GOT3 (cell line): Measurements from ENCODE around the gene ACTN3.
"Not testable (repeated sequence)": the region's sequence is repeated elsewhere in the genome, so short reads cannot be mapped to it uniquely, and the experiment has no call there.

Experiments used
- DNase-seq: peaks from one replicate; lab custom pipeline; 2025; ENCODE audit warnings: mixed read lengths; lab: John Stamatoyannopoulos, UW

Gene ACTN3

DNA sequence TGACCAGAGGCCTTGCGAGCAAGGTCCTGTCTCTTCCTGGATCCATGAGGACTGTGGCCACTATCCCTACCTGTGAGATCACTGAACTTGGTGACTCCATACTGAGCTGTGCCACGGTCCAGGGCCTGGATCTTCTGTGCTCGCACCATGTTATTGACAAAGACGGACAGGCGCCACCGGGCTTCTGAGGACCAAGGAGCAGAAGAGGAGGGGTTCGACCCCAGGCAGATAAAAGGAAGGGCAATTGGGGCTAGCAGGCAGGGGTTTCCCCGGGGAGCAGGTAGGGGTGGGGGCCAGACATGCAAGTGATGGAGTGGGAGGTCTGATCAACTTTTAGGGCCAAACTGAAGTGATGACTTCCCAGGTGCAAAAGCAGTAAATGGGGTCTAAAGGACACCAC lies 19.5 kb downstream of the ACTN3 start:
- no peak for DNase-seq

DNA sequence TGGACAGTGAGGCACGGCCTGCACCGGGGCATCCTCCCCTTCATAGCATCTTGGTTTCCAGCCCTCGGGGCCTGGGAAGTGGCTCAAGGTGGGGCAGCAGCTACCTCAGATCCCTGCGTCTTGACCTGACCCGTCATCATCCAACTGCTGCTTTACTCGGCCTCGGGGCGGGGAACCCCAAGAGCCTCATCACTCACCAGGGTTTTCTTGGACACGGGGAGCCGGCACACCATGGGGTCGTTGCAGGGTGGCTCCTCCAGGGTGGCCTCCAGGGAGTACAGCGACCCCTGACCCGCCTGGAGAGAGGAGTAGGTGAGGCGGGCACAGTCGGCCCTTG lies 21.1 kb downstream of the ACTN3 start:
- no peak for DNase-seq

DNA sequence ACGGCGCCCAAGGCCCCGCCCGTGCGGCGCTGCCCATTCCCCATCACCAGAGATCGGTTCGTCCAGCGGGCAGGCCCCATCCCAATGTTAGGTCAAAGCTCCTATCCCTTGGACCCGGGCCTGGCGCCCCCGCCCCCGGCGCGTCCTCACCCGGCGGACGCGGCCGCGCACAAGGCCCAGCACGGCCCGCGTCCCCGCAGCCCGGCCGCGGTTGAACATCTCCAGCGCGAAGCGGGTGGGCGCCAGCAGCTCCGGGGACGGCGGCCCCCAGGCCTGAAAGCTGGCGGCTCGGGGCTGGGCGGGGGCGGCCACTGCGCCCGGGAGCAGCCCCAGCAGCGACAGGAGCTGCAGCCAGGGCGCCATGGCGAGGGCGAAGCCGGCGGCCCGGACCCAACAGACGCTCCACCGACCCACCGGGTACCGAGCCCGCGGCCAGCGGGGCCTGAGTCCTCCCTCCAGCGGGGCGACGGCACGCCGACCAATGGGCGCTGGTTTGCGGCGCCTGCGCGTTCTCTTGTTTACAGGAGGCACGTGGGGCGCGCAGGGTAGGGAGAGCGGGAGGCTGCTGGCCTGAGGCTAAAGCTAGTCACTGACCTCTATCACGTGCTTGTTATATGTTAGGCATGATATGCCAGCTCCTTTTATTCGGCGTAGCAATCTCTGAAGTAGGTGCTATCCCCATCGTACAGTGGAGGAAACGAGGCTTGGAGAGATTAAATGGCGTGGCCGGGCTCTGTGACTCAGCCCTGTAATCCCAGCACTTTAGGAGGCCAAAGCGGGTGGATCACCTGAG lies 21.6 kb downstream of the ACTN3 start, which contains the start of gene CTSF:
TSS of gene CTSF (minus strand) at position 483 of the 793 bp plus-strand sequence. CDS start at position 363, 120 bp downstream.
- no peak for DNase-seq

DNA sequence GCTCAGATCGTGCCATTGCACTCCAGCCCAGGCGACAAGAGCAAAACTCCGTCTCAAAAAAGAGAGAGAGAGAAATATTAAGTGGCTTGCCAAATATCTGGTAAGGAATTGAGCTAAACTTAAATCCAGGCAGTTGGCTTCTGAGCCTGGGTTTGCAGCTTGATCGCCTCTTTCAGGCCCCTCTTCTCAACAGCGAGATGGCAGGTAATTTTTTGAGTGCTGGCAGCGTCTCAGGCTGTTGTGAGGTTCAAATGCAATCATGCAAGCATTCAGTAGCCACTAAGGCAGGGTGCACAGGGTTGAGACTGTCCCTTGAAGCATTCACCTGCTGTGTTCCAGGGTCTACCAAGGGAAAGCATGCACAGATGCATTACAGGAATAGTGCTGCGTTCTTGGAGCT lies 22.4 kb downstream of the ACTN3 start:
- no peak for DNase-seq

DNA sequence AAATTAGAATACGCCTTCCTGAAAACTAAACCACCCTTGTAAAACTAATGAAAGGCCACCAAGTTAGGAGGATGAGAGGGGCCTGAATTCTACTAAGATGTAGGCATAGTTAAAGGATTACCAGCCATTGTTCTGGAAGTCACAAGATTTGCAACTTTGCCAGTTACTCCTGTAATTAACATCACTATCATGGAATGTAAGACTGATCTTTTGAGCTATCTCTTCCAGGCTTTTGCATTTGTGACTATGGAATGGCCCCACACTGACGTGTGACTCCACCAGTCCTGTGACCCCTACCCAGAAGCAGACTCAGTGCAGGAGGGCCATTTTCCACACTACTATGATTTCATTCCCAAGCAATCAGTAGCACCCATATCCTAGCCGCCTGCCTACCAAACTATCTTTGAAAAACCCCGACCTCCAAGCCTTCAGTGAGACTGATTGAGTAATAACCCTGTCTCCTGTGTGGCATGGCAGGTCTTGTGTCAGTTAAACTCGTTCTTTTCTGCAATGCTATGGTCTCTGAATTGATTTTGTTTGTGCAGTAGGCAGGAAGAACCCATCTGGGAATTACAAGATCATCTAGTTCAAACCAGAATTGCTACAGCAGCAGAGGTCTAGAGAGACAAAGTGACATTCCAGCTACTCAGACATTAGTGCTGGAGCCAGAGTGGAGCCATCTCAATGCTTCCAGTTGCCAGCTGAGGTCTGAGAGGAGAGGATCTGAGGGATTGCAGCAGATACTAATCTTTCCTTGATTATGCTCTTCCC lies 23.6 kb downstream of the ACTN3 start:
- DNase-seq, result no peak

DNA sequence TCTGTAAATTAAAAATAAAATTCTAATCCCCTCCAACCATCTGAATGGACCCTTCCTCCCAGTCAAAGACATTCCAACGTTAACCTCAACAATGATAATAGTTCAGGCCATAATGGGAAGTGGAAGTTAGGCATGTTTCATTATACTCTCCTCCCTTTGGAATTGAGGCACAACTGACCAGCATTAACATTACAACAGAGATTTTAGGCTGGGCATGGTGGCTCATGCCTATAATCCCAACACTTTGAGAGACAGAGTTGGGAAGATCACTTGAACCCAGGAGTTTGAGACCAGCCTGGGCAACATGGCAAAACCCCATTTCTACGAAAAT lies 24.1 kb downstream of the ACTN3 start:
- DNase-seq, result no peak

DNA sequence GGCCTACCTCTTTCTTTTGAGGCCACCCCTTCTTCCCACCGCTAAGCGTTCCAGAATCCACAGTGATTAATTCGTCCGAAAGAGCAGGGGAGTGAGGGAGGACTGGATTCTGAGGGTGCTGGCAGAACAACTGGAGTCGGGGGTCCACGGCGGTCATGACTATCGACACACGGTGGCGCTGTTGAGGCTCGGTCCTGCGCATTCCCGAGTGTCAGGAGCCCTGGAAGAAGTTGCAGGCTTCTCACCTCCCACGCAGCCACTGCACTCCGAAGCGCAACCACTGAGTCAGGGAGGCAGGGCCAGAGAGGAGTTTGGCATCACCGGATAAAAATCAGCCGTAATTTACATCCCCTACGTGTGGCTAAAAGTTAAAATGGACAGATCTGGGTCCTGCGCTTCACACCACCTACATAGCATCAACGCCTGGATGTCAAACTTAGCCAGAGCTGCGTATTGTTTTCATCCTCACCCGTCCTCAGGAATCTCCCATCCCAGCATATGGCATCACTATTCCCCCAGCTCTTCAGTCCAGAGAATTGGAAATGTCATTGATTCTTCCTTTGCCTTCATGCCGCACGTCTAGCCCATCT lies 32.4 kb downstream of the ACTN3 start:
- peak; percentile 43 for DNase-seq

DNA sequence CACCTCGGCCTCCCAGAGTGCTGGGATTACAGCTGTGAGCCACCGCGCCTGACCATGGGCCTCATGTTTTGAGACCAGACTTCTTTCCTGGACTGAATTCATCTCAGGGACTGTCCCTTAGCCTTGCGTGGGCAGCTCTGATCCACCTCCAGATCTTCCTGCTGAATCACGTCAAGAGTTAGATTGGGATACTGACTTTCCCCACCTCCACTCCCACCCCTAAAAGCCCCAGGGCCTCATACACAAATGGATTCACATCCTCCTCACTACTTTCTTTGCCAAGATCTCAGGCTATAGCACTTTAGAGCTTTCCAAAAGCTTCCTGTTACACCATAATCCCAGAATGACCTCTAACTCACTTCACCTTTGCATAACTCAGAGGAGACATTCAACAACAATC lies 34.1 kb downstream of the ACTN3 start:
- no peak for DNase-seq

DNA sequence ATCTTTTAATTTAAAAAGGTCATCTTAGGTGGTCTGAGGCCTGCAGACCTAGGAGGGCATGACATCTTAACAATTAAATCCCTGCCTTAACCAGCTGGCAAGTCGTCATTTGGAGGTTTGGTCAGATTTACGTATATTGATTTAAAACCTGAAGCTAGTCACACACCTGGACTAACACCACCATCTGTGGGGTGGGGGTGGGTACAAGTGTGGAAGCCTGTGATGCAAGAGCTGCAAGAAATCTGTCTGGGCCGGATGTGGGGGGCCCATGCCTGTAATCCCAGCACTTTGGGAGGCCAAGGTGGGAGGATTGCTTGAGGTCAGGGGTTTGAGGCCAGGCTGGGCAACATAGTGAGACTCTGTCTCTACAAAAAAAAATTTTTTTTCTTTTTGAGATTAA lies 34.6 kb downstream of the ACTN3 start:
- no peak for DNase-seq

DNA sequence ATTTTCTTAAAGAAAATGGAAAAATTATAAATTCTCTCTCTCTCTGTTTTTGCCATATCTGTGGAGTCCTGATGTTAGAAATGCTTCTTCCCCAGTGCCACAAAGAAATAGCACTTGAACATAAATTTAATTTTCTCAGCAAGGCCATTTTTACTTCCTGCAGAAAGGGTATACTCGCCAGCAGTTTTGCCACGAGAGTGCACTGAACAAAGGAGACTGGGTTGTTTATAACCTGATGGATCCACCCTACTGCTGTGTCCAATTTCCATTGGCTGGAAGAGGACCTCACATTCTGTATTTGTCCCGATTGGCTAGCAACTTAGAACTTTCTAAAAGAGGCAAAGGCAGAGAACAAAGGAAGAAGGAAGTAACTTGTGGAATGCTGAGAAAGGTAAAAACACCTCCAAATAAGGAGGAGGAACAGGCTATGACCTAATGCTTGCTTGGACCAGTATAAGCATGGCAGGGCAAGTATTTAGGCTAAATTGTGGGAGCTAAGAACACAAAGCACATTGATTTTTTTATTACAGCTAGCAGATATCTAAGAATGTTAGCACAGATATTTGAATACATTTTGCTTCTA lies 36.0 kb downstream of the ACTN3 start:
- not testable (repeated sequence) for DNase-seq

DNA sequence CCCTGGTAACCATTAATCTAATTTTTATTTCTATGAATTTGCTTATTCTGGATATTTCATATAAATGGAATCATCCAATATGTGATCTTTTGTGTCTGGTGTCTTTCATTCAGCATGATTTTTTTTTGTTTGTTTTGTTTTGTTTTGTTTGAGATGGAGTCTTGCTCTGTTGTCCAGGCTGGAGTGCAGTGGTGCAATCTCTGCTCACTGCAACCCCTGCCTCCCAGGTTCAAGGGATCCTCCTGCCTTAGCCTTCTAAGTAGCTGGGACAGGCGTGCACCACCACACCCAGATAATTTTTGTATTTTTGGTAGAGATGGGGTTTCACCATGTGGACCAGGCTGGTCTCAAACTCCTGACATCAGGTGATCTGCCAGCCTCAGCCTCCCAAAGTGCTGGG lies 38.7 kb downstream of the ACTN3 start:
- not testable (repeated sequence) for DNase-seq

DNA sequence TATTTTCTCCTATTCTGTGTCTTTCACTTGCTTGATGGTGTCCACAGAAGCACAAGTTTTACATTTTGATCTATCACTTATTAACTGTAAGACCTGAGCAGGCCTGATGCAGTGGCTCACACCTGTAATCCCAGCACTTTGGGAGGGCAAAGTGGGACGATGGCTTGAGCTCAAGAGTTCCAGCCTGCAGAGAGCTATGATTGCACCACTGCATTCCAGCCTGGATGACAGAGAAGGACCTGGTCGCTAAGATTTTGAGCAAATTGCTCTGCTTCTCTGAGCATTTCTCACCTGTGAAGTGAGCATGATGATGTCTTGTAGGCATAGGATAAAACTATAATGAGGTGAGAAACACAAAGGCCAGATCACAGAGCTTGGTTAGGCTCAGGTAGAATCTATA lies 39.4 kb downstream of the ACTN3 start:
- DNase-seq, result no peak

DNA sequence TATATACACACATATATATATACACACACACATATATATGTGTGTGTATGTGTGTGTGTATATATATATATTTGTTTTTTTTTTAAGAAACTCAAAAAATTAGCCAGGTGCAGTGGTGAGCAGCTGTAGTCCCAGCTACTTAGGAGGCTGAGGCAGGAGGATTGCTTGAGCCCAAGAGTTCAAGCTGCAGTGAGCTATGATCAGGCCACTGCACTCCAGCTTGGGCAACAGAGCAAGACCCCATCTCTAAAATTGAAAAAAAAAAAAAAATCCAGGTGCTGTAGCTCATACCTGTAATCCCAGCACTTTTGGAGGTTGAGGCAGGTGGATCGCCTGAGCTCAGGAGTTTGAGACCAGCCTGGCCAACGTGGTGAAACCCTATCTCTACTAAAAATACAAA lies 42.6 kb downstream of the ACTN3 start:
- not testable (repeated sequence) for DNase-seq

DNA sequence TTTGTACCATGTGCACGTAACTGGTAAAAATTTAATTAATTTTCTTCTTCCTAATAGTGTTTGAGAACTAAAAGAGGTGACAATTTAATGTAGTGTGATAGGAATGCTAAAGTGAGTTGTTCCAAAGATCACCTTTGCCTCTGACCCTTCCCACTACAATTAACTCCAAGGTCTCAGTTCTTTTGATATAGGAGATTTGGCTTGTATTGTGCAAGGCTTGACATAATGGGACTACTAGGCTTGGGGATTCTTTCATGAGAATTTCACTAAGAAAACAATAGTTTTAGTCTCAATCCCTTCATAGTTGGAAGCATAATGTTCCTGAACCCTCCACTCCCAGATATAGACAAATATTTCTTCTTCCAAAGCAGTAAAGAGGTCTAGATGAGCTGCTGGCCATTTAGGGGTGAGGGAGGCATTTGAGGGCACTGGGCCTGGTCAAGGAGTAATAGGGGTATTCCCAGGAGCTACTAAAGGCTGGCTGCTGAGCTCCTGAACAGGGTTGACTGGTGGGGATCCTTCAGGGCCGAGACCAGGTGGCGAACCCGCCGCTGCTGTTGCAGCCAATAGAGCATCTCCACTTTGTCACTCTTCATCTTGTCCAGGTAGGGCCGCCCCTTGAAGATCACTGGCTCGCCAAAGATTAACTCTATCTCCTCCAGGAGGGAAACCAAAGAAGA lies 43.4 kb downstream of the ACTN3 start:
- no peak for DNase-seq

DNA sequence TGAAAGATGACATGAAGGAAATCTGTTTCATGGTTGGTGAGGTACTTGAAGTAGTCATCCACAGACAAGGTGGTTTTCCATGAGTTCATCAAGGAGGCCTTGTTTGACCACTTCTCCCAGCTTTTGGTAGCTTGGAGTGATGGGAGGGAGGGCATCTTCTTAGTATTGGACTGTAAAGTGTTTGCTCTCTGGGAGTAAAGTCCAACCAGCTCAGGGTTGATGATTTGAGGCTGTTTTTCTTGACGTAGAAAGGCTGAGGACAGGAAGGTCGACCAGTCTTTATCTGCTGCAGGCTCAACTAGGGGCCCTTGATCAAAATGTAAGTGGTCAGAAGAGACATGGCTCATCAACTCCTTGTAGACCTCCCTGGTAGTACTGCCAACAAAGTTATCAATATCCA lies 44.5 kb downstream of the ACTN3 start:
- DNase-seq, result no peak

DNA sequence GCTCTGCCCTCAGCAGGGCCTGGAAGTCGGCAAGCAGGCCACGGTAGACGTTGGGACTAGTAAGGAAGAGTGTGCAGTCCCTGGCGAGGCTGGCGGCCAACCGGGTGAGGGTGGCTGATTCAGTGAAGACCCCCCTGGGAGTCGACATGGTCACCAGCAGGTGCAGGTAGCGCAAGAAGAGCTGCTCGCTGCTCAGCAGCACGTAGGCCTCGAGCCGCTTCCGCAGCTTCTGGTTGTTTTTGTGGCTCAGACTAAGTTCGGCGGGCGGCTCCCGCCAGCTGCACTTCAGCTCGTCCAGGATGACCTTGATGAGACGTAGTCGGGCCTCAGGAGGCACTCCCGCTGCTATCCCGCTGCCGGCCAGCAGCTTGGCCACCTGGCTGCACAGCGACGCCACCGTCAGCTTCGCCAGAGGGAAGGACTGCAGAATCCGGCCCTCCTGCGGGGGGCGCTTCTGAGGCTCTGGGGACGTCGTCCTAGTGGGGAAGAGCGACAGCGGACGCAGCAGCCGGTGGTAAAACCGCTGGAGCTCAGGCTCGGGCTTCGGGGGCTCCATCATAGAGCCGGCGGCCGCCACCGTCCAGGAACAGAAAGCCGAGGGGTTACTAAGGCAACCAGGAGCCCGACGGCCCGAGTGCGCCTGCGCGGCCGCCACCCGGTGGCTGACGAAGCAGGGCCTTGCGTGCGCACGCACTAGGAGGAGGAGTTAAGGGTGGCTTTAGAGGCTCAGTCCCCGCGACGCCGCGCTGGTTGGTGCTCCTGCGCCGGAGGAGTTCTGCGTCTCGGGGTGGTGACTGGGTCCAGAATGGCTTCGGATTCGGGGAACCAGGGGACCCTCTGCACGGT lies 46.0 kb downstream of the ACTN3 start, which contains the start of the genes CCDC87 and CCS:
TSS of gene CCDC87 (minus strand) at position 607 of the 846 bp plus-strand sequence. CDS start at position 559, 48 bp downstream.
TSS of gene CCS (plus strand) at position 729 of the 846 bp plus-strand sequence. CDS start at position 806, 77 bp downstream.
- peak; percentile 87 for DNase-seq

DNA sequence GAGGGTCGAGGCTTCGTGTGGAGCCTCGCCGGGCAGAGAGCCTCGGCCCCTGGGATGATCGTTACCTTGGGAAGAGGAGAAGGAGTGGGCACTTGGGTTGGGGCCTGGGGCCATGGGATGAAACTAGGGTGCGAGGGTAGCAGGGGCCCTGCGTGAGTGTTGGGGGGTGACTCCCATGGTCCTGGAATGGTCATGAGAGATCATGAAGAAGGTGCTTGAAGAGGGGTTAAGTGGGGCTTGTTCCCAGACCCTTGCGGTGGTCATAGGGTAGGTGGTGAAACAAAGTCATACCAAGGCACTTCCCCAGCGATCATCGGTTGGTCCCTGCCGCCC lies 46.6 kb downstream of the ACTN3 start:
- DNase-seq, result no peak

DNA sequence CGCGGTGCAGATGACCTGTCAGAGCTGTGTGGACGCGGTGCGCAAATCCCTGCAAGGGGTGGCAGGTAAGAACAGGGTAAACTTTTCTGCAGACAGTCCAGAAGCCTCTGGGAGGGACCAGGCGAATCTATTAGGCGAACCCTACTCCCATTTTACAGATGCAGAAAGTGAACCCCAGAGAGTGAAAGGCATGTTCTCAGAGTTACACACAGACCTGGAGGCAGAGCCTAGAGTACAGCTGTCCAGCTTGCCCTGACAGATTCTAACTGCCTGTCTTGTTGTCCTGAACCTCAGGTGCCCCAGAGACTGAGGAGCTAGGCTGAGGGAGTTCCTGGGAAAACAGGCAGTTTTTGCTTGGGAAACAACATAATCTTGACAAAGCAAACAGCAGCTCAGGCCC lies 46.9 kb downstream of the ACTN3 start:
- no peak for DNase-seq

DNA sequence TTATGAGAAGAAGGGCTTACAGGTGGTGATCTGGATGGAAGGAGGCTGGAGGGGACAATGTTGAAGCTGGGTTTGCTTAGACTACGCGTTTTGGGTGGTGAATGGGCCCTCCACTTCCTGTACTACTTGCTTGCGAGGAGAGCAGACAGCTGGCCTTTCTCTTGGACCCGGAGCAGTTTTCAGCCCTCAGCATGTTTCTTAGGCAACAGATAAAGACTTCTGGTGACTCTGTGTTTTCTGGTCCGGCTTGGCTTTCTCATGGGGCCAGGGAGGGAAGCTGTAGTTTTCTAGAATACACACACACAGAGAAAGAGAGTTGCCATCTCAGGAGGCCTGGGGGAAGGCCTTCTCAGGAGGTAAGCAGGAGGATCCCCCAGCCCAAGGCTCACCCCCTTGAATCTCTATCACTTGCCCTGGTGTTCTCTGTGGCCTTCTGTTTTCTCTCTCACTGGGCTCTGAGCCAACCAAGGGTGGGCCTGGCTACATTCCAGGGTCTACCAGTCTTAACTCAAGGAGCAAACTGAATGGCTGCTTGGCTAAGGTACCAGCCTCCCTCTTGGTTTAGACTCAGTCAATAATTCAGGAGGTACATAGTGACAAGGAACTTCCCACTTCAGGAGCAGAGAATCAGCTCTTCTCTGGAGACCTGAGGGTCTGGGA lies 48.7 kb downstream of the ACTN3 start:
- DNase-seq, result no peak

DNA sequence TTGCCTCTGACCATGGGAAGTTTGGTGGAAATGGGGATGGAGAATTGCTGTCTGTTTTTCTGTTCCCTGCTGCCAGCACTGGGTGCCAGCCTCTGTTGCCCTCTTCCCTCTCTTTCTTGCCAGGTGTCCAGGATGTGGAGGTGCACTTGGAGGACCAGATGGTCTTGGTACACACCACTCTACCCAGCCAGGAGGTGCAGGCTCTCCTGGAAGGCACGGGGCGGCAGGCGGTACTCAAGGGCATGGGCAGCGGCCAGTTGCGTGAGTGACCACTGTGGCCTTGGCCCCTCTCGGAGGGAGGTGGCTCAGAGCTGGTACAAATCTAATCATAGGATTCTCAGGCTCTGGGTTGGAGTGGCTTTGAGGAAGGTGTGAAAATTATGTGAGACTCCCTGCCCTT lies 52.3 kb downstream of the ACTN3 start:
- no peak for DNase-seq

DNA sequence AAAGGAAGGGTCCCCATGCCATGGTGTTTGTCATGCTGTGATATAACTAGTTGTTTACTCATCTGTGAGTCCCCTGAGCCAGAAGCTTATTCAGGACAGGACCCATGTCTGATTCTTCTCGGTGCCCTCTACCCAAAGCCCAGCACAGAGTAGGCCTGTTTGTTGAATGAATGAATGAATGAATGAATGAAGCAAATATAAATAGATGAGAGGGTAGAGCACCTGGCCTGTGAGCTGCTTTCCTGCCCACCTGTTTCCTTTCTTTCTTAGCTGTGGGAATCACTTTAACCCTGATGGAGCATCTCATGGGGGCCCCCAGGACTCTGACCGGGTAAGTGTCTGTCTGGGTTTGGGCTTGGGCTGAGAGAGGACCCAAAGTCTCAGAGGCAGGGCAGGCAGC lies 53.5 kb downstream of the ACTN3 start:
- no peak for DNase-seq
